ENCODE data around the gene PTPRJ.

The PTPRJ gene

GRCh38 chr11:47983464-47984397 lies 3.4 kb downstream of the PTPRJ start:
- Histone ChIP-seq H3K9ac (ENCODE audit: low read length) (peak overlapping the region; percentile 40), H2BK5ac (ENCODE audit: low read depth, low read length, poor library complexity, severe bottlenecking) (no peak overlapping the region), H3K9me3 (ENCODE audit: control insufficient read depth, low read length) (no peaks in the 10 kb centered on the region), H3K4me3 (ENCODE audit: insufficient read depth in 1 of 2, low read depth in 1 of 2, low read length in 2 of 2) (no peak overlapping the region), H4K91ac (ENCODE audit: low read length) (no peak overlapping the region), H2BK120ac (ENCODE audit: low read depth, low read length) (no peak overlapping the region), H3K23ac (ENCODE audit: low read length in 2 of 2) (no peak overlapping the region), H3K4me2 (ENCODE audit: low read length, poor library complexity, severe bottlenecking) (peak overlapping the region; percentile 77), H3K4ac (ENCODE audit: low read depth in 1 of 2, low read length in 2 of 2) (peak overlapping the region in 1 of 2 experiments; percentile 68), H2BK12ac (ENCODE audit: low read length in 2 of 2) (no peak overlapping the region), H3K79me1 (replicated peaks; ENCODE audit: low read length, poor library complexity, severe bottlenecking) (no peaks in the 10 kb centered on the region), H3K36me3 (ENCODE audit: control insufficient read depth in 1 of 2, insufficient read depth in 2 of 2, low read depth in 1 of 2, low read length in 2 of 2) (peaks cover 0 to 4% of the 10 kb centered on the region in 2 experiments), H3K27me3 (ENCODE audit: control insufficient read depth in 1 of 2, insufficient read depth in 1 of 2, low read length in 2 of 2) (no peaks in the 10 kb centered on the region), H3K4me1 (ENCODE audit: control insufficient read depth, insufficient read depth, low read depth, low read length) (peaks cover 24% of the 10 kb centered on the region), H2AFZ (ENCODE audit: low read depth, low read length) (no peak overlapping the region), H2AK5ac (ENCODE audit: low read length, severe bottlenecking) (peak overlapping the region; percentile 41), H3K18ac (ENCODE audit: low read depth in 1 of 2, low read length in 2 of 2) (no peak overlapping the region), H3K14ac (ENCODE audit: low read length in 2 of 2) (no peak overlapping the region), H3K27ac (ENCODE audit: low read length, poor library complexity, severe bottlenecking) (peak overlapping the region; percentile 70), H2BK15ac (ENCODE audit: low read depth, poor library complexity, severe bottlenecking) (no peak overlapping the region), H4K8ac (ENCODE audit: low read length) (no peak overlapping the region)
- DNase-seq: peak; percentile 85
- 34% methylated on average over 8 of the region's 10 CpGs for WGBS

DNA sequence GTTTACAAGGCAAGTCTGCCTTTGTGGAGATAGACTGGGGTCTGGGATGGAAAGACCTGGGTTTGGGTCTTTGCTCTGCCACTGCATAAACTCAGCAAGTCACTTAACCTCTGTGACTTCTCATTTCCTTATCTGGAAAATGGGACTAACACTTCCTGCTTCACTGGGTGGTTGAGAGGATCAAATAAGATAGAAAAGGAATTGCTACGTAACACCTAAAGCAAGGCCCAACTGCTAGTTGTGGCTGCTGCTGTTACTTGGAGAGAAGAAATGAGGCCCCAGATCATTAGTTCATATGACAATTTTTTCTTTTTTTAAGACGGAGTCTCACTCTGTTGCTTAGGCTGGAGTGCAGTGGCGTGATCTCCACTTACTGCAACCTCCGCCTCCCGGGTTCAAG lies 5.9 kb downstream of the PTPRJ start:
- Histone ChIP-seq H2BK5ac (ENCODE audit: low read depth, low read length, poor library complexity, severe bottlenecking) (no peak overlapping the region), H2BK15ac (ENCODE audit: low read depth, poor library complexity, severe bottlenecking) (no peak overlapping the region), H2BK12ac (ENCODE audit: low read length in 2 of 2) (no peak overlapping the region), H4K91ac (ENCODE audit: low read length) (no peak overlapping the region), H3K9ac (ENCODE audit: low read length) (no peak overlapping the region), H3K27me3 (ENCODE audit: control insufficient read depth in 1 of 2, insufficient read depth in 1 of 2, low read length in 2 of 2) (no peaks in the 10 kb centered on the region), H3K9me3 (ENCODE audit: control insufficient read depth, low read length) (no peaks in the 10 kb centered on the region), H3K36me3 (ENCODE audit: control insufficient read depth in 1 of 2, insufficient read depth in 2 of 2, low read depth in 1 of 2, low read length in 2 of 2) (peaks cover 0 to 4% of the 10 kb centered on the region in 2 experiments), H2AFZ (ENCODE audit: low read depth, low read length) (no peak overlapping the region), H4K8ac (ENCODE audit: low read length) (no peak overlapping the region), H3K4me2 (ENCODE audit: low read length, poor library complexity, severe bottlenecking) (no peak overlapping the region), H3K79me1 (replicated peaks; ENCODE audit: low read length, poor library complexity, severe bottlenecking) (no peaks in the 10 kb centered on the region), H3K23ac (ENCODE audit: low read length in 2 of 2) (no peak overlapping the region), H3K27ac (ENCODE audit: low read length, poor library complexity, severe bottlenecking) (no peak overlapping the region), H3K4me3 (ENCODE audit: insufficient read depth in 1 of 2, low read depth in 1 of 2, low read length in 2 of 2) (no peak overlapping the region), H2AK5ac (ENCODE audit: low read length, severe bottlenecking) (peak overlapping the region; percentile 9), H2BK120ac (ENCODE audit: low read depth, low read length) (no peak overlapping the region), H3K18ac (ENCODE audit: low read depth in 1 of 2, low read length in 2 of 2) (peak overlapping the region in 1 of 2 experiments; percentile 30), H3K4ac (ENCODE audit: low read depth in 1 of 2, low read length in 2 of 2) (no peak overlapping the region), H3K14ac (ENCODE audit: low read length in 2 of 2) (no peak overlapping the region), H3K4me1 (ENCODE audit: control insufficient read depth, insufficient read depth, low read depth, low read length) (peaks cover 15% of the 10 kb centered on the region)
- 94% methylated on average over 5 of the region's 5 CpGs for WGBS
- no peak for DNase-seq

DNA sequence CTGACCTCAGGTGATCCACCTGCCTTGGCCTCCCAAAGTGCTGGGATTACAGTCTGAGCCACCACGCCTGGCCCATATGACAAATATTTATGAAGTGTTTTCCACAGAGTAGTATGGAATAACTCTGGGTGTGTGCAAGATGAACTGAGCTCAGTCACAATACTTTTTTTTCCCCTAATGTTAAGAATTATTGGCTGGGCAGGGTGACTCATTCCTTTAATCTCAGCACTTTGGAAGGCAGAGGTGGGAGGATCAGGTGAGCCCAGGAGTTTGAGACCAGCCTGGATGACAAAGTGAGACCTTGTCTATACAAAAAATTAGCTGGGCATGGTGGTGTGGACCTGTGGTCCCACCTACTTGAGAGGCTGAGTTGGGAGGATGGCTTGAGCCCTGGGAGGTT lies 6.4 kb downstream of the PTPRJ start:
- 70% methylated on average over 1 of the region's 1 CpG for WGBS
- no peak for DNase-seq
- Histone ChIP-seq H3K36me3 (ENCODE audit: control insufficient read depth in 1 of 2, insufficient read depth in 2 of 2, low read depth in 1 of 2, low read length in 2 of 2) (peaks cover 0 to 4% of the 10 kb centered on the region in 2 experiments), H3K27ac (ENCODE audit: low read length, poor library complexity, severe bottlenecking) (no peak overlapping the region), H2BK12ac (ENCODE audit: low read length in 2 of 2) (no peak overlapping the region), H4K8ac (ENCODE audit: low read length) (no peak overlapping the region), H3K9me3 (ENCODE audit: control insufficient read depth, low read length) (no peaks in the 10 kb centered on the region), H2BK15ac (ENCODE audit: low read depth, poor library complexity, severe bottlenecking) (no peak overlapping the region), H3K9ac (ENCODE audit: low read length) (no peak overlapping the region), H3K4me3 (ENCODE audit: insufficient read depth in 1 of 2, low read depth in 1 of 2, low read length in 2 of 2) (no peak overlapping the region), H2AK5ac (ENCODE audit: low read length, severe bottlenecking) (no peak overlapping the region), H2AFZ (ENCODE audit: low read depth, low read length) (no peak overlapping the region), H3K23ac (ENCODE audit: low read length in 2 of 2) (no peak overlapping the region), H2BK120ac (ENCODE audit: low read depth, low read length) (no peak overlapping the region), H4K91ac (ENCODE audit: low read length) (no peak overlapping the region), H3K79me1 (replicated peaks; ENCODE audit: low read length, poor library complexity, severe bottlenecking) (no peaks in the 10 kb centered on the region), H2BK5ac (ENCODE audit: low read depth, low read length, poor library complexity, severe bottlenecking) (no peak overlapping the region), H3K14ac (ENCODE audit: low read length in 2 of 2) (no peak overlapping the region), H3K4me2 (ENCODE audit: low read length, poor library complexity, severe bottlenecking) (no peak overlapping the region), H3K4me1 (ENCODE audit: control insufficient read depth, insufficient read depth, low read depth, low read length) (peaks cover 19% of the 10 kb centered on the region), H3K18ac (ENCODE audit: low read depth in 1 of 2, low read length in 2 of 2) (no peak overlapping the region), H3K4ac (ENCODE audit: low read depth in 1 of 2, low read length in 2 of 2) (no peak overlapping the region), H3K27me3 (ENCODE audit: control insufficient read depth in 1 of 2, insufficient read depth in 1 of 2, low read length in 2 of 2) (no peaks in the 10 kb centered on the region)

DNA sequence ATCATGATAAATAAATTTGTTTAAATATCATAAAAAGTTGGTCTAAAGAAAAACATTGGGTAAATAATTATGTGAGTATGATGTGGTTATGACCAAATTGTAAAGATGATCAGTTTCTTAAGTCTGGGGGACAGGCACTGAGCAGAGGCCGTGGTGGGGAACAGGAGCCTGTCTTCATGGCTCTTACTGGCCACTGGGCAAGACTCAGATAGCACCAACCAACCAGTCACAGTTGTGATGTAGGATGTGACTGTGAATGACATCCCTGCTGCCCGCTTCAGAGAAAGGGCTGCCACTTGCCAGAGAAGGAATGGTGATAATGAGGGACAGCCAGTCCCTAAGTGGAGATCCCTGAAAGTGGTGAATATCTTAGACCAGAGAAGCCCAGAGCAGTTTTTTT lies 7.0 kb downstream of the PTPRJ start:
- Histone ChIP-seq H3K27me3 (ENCODE audit: control insufficient read depth in 1 of 2, insufficient read depth in 1 of 2, low read length in 2 of 2) (no peaks in the 10 kb centered on the region), H2BK5ac (ENCODE audit: low read depth, low read length, poor library complexity, severe bottlenecking) (no peak overlapping the region), H4K8ac (ENCODE audit: low read length) (no peak overlapping the region), H3K4me2 (ENCODE audit: low read length, poor library complexity, severe bottlenecking) (no peak overlapping the region), H2BK15ac (ENCODE audit: low read depth, poor library complexity, severe bottlenecking) (no peak overlapping the region), H3K4me1 (ENCODE audit: control insufficient read depth, insufficient read depth, low read depth, low read length) (peaks cover 18% of the 10 kb centered on the region), H3K9me3 (ENCODE audit: control insufficient read depth, low read length) (no peaks in the 10 kb centered on the region), H3K79me1 (replicated peaks; ENCODE audit: low read length, poor library complexity, severe bottlenecking) (no peaks in the 10 kb centered on the region), H2BK12ac (ENCODE audit: low read length in 2 of 2) (no peak overlapping the region), H3K23ac (ENCODE audit: low read length in 2 of 2) (no peak overlapping the region), H3K27ac (ENCODE audit: low read length, poor library complexity, severe bottlenecking) (peak overlapping the region; percentile 28), H3K4ac (ENCODE audit: low read depth in 1 of 2, low read length in 2 of 2) (no peak overlapping the region), H2AK5ac (ENCODE audit: low read length, severe bottlenecking) (peak overlapping the region; percentile 94), H2BK120ac (ENCODE audit: low read depth, low read length) (no peak overlapping the region), H3K36me3 (ENCODE audit: control insufficient read depth in 1 of 2, insufficient read depth in 2 of 2, low read depth in 1 of 2, low read length in 2 of 2) (no peaks in the 10 kb centered on the region), H3K4me3 (ENCODE audit: insufficient read depth in 1 of 2, low read depth in 1 of 2, low read length in 2 of 2) (no peak overlapping the region), H3K9ac (ENCODE audit: low read length) (no peak overlapping the region), H4K91ac (ENCODE audit: low read length) (peak overlapping the region; percentile 25), H3K14ac (ENCODE audit: low read length in 2 of 2) (no peak overlapping the region), H2AFZ (ENCODE audit: low read depth, low read length) (no peak overlapping the region), H3K18ac (ENCODE audit: low read depth in 1 of 2, low read length in 2 of 2) (peak overlapping the region; percentile 59 to 72)
- no peak for DNase-seq
- WGBS: 96% methylated on average over 2 of the region's 2 CpGs
